DOHH2 (cell line): ENCODE measurements around the gene REEP3.

Experiments
- CTCF ChIP-seq: fragments of 200-600 bp; sonication (generic); IDR thresholded peaks from one replicate; pipeline ENCODE4 v1.5.1; 2014; ENCODE audit warnings: antibody characterized with exemption, mild to moderate bottlenecking, low read depth, low read length; ENCODE audit not compliant: poor library complexity, severe bottlenecking
- EZH2phosphoT487 ChIP-seq: fragments of 200-600 bp; sonication (generic); IDR thresholded peaks from 2 replicates; pipeline ENCODE4 v1.6.1; 2017; ENCODE audit warnings: borderline replicate concordance, mild to moderate bottlenecking, antibody characterized with exemption, low read length, moderate library complexity, mixed read lengths

GRCh38 chr10:63487990-63488389 is 33.2 kb upstream of the REEP3 start:
- TF ChIP-seq CTCF (no peak), EZH2phosphoT487 (no peak)
